GM19193 (cell line): ENCODE data around the gene SPRR2F.

Source experiments
- POLR2A ChIP-seq: IDR thresholded peaks from 4 replicates; pipeline ENCODE4 v1.6.1; 2011; ENCODE audit not compliant: insufficient read depth, insufficient read length; ENCODE audit errors: extremely low read depth

The SPRR2F gene

DNA sequence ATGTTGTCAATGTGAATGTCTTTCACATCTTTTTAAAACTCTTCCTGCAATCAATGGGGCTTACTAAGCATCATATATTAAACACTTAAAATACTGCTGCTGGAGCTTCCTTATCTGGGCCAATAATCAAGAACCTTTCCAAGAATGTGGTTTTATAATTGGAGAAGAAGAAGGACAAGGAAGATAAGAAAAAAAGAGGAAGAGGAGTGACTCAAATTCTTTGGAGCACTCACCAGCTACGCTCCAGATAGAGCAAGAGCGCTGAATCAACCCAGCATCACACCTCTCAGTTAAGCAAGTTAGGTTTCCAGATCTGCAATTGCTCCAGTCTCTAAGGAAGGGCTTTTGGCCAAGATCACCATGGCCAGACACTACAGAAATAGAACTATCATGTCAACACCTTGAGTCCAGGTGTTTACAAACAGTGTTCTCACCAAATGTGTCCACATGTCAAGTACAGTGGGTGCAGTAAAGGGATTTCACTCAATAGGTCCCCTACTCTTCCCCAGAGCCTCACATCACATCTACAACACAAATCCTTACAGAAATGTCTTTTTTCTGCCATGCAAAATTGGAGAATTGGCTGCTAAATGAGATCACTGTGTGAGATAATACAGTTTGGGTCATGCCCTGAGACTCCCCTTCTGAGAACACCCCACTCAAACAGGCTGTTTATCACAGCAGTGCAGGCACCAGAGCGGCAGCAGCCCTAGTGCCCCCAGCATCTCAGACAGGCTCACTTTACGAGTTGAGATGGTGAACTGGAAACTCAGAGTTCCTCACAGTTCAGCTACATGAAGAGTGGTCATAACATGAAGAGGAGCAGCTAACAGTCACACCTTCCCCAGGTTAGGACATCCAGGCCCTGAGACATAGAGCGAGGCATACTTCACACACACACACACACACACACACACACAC is 40.2 kb downstream of the SPRR2F start:
- TF ChIP-seq POLR2A: no peak

DNA sequence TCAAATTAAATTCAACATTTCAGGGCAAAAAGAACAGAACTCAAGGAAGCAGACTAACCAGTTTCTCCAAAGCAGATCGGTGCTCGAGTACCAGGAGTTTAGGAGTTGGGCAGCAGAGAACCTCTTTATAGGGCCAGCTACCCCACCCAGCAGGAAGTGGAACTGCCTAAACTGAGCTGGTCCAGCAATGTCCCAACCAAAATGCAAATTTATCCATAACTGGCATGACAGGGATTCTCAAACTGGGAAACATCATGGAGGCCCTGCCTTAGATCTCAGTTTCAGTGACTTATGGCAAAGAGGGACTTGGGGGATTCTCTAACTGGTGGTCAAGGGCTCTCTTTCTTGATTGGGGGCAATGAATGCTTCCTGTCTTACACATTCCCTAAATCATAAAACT is 41.8 kb downstream of the SPRR2F start, which contains the start of gene SPRR2B:
TSS of gene SPRR2B (minus strand) at position 101 of the 400 bp plus-strand sequence. CDS start 772 bp downstream, outside the sequence.
- TF ChIP-seq POLR2A: no peak

DNA sequence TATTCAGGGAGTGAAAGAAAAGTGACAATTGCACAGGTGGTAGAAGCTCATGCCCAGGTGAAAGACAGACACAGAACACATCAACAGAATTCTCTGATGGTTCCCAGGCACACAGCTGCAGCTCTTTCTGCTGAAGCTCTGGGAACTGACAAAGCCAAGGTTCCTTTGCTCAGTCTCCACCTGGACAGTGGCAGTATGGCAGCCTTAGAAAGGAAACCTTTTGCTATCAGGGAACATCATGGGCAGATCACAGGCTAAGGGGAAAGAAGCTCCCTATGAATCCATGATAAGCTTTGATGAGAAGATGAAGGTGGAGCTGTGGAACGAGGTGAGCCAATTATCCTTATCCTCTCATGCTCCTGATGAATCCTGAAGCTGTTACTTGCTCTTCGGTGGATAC is 43.1 kb downstream of the SPRR2F start:
- no peak for TF ChIP-seq POLR2A
